ENCODE measurements around the gene CEBPZOS.

The CEBPZOS gene

GRCh38 chr2:37243435-37243834 lies 47.1 kb downstream of the CEBPZOS start:
- DNase-seq (ENCODE audit: extremely low read depth, low read depth) = no peak
- TF ChIP-seq CTCF (IDR thresholded peaks at IDR 0.05; ENCODE audit: low read depth, low read length) = no peak

GRCh38 chr2:37244017-37244416 lies 47.7 kb downstream of the CEBPZOS start:
- no peak for DNase-seq (ENCODE audit: extremely low read depth, low read depth)
- TF ChIP-seq CTCF (IDR thresholded peaks at IDR 0.05; ENCODE audit: low read depth, low read length) = no peak

- no peak for TF ChIP-seq CTCF (IDR thresholded peaks at IDR 0.05; ENCODE audit: low read depth, low read length)
- DNase-seq (ENCODE audit: extremely low read depth, low read depth) = no peak
Measured at GRCh38 chr2:37244755-37245154, 48.5 kb downstream of the CEBPZOS start.

GRCh38 chr2:37246205-37246604 lies 49.9 kb downstream of the CEBPZOS start:
- no peak for DNase-seq (ENCODE audit: extremely low read depth, low read depth)
- TF ChIP-seq CTCF (IDR thresholded peaks at IDR 0.05; ENCODE audit: low read depth, low read length) = no peak

- TF ChIP-seq CTCF (IDR thresholded peaks at IDR 0.05; ENCODE audit: low read depth, low read length) = no peak
- DNase-seq (ENCODE audit: extremely low read depth, low read depth) = no peak
Measured at GRCh38 chr2:37250869-37251740, 54.8 kb downstream of the CEBPZOS start.

Data from AG09319 (cell line).